Measurements from ENCODE around the gene GPX3. TPM values are rescaled to one million over a fixed set of nuclear protein-coding genes. Genes with fewer than 3 reads are reported as not detected.

The GPX3 gene
- total RNA-seq, 3 donors from 2014 or later, result 0.47 to 1.1 (median 1.0) TPM

DNA sequence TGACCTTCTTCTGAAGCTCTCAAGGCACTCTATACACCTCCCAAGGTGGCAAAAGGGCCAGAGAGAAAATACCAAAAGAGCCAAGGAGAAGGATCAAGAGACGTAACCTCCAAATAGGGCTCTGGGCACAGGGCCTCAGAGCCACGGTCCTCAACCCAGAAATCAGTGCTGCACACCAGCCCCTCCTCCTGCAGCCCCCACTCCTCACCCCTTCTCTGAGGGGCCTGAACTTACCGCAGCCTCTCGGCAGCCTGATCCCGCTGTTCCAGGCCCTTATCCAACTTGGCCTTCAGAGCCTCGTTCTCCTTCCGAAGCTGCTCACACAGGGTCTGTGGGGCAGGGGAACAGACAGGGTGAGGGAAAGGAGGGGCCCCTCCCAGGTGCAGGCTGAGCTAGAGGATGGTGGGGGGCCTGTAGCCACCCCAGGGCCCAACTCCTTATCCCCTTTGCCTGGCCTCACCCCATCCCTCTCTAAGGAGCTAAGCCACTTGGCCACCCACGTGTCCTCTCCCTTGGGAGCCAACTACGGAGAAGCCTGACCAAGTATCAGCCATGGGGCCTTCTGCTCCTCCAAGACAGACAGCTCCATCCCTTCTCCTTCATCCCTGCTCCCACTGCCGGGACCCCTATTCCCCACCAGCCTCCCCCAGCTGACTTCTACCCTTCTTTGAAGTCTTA lies 31.7 kb downstream of the GPX3 start:
- Mint-ChIP-seq H3K9me3 (no peaks in the 10 kb centered on the region), H3K4me3 (no peak overlapping the region), H3K36me3 (ENCODE audit: insufficient read depth) (peaks cover 46% of the 10 kb centered on the region), H3K27me3 (ENCODE audit: low read depth) (no peaks in the 10 kb centered on the region), H3K4me1 (ENCODE audit: low read depth) (peaks cover 3% of the 10 kb centered on the region)
- ATAC-seq, result peak in 1 of 2 donors; percentile 11
- no peak for DNase-seq

DNA sequence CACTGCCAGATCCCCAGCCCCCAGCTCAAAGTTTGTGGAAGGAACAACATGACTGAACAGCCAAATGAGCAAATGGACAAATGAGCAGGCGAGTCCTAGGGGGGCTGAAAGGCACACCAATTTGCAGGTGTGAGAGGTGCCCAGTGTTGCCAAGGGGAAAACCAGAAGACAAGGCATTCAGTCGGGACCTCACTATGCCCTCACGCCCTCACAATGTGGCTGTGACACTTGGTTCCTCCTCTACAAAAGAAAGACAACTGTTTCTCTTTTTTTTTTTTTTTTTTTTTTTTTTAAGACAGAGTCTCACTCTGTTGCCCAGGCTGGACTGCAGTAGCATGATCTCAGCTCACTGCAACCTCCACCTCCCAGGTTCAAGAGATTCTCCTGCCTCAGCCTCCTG lies 32.4 kb downstream of the GPX3 start:
- no peaks in the 10 kb centered on the region for H3K27me3 Mint-ChIP-seq (ENCODE audit: low read depth)
- no peaks in the 10 kb centered on the region for H3K9me3 Mint-ChIP-seq
- no peak for DNase-seq
- peaks cover 43% of the 10 kb centered on the region for H3K36me3 Mint-ChIP-seq (ENCODE audit: insufficient read depth)
- H3K4me3 Mint-ChIP-seq, result no peak overlapping the region
- ATAC-seq, result no peak
- peaks cover 3% of the 10 kb centered on the region for H3K4me1 Mint-ChIP-seq (ENCODE audit: low read depth)

GRCh38 chr5:151053796-151054462 lies 33.5 kb downstream of the GPX3 start:
- peaks cover 42% of the 10 kb centered on the region for H3K36me3 Mint-ChIP-seq (ENCODE audit: insufficient read depth)
- H3K4me1 Mint-ChIP-seq (ENCODE audit: low read depth), result peaks cover 4% of the 10 kb centered on the region
- DNase-seq (no peak), ATAC-seq (no peak)
- H3K9me3 Mint-ChIP-seq, result no peaks in the 10 kb centered on the region
- H3K27me3 Mint-ChIP-seq (ENCODE audit: low read depth), result no peaks in the 10 kb centered on the region
- H3K4me3 Mint-ChIP-seq, result no peak overlapping the region

DNA sequence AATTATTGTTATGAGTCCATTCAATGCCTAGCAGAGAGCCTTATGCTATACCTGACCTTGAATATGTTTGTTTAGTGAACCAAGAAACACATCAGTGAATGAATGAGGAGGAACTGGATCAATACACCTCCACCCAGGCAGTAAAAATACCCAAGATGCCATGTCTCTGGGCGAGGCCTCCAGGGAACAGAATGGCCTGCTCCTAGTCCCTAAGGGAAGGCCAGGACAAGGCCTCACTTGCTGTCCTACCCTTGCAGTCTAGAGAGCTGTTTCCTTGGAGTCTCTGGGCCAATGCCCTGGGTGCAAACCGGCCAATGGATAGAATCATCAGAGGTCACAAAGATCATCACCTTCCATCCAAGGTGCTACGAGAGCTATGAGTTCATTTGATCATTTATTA lies 34.3 kb downstream of the GPX3 start:
- Mint-ChIP-seq H3K9me3 (no peaks in the 10 kb centered on the region), H3K36me3 (ENCODE audit: insufficient read depth) (peaks cover 44% of the 10 kb centered on the region), H3K4me1 (ENCODE audit: low read depth) (peaks cover 12% of the 10 kb centered on the region), H3K4me3 (no peak overlapping the region), H3K27me3 (ENCODE audit: low read depth) (no peaks in the 10 kb centered on the region)
- DNase-seq (no peak), ATAC-seq (no peak)

- Mint-ChIP-seq H3K36me3 (ENCODE audit: insufficient read depth) (peaks cover 50% of the 10 kb centered on the region), H3K4me3 (no peak overlapping the region), H3K4me1 (ENCODE audit: low read depth) (peaks cover 18% of the 10 kb centered on the region), H3K9me3 (no peaks in the 10 kb centered on the region), H3K27me3 (ENCODE audit: low read depth) (no peaks in the 10 kb centered on the region)
- ATAC-seq (no peak), DNase-seq (no peak)
Measured at GRCh38 chr5:151055336-151055735, 34.9 kb downstream of the GPX3 start.

- no peaks in the 10 kb centered on the region for H3K27me3 Mint-ChIP-seq (ENCODE audit: low read depth)
- no peak overlapping the region for H3K4me3 Mint-ChIP-seq
- DNase-seq, result no peak
- ATAC-seq, result no peak
- H3K36me3 Mint-ChIP-seq (ENCODE audit: insufficient read depth), result peaks cover 53% of the 10 kb centered on the region
- H3K9me3 Mint-ChIP-seq, result no peaks in the 10 kb centered on the region
- H3K4me1 Mint-ChIP-seq (ENCODE audit: low read depth), result peaks cover 29% of the 10 kb centered on the region
Measured at GRCh38 chr5:151056379-151057325, 36.3 kb downstream of the GPX3 start.

- Mint-ChIP-seq H3K4me3 (no peak overlapping the region), H3K9me3 (no peaks in the 10 kb centered on the region), H3K36me3 (ENCODE audit: insufficient read depth) (peaks cover 57% of the 10 kb centered on the region), H3K4me1 (ENCODE audit: low read depth) (peaks cover 36% of the 10 kb centered on the region), H3K27me3 (ENCODE audit: low read depth) (no peaks in the 10 kb centered on the region)
- DNase-seq (no peak), ATAC-seq (no peak)
Measured at GRCh38 chr5:151058301-151058700, 37.9 kb downstream of the GPX3 start.

DNA sequence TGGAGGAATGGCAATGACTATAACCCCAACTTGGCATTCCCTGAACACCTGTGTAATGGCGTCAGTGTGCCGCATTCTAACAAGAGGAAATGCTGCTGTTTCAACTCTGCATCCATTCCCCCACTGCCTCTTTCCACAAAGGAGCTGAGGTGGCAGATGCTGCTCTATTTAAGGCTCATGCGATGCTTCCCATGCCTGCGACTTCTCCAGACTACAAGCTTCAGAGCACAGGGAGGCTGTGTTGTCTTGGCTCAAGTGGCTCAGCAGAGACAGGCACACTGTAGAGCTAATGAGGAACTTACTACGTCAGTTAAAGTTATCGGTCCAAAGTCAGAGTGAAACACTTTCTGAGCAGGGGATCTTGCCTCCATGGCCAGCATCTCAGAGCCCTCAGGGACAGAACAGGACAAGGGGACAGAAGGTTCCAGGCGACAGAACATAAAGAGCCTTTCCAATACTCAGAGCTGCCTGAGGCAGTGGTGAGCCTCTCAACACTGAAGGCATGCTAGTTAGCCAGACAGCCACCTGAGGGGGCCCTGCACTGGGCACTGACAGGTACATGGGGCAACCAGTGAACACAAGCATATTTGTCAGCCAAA lies 38.6 kb downstream of the GPX3 start:
- no peak for ATAC-seq
- no peaks in the 10 kb centered on the region for H3K27me3 Mint-ChIP-seq (ENCODE audit: low read depth)
- H3K36me3 Mint-ChIP-seq (ENCODE audit: insufficient read depth), result peaks cover 61% of the 10 kb centered on the region
- DNase-seq, result no peak
- H3K4me3 Mint-ChIP-seq, result no peak overlapping the region
- peaks cover 39% of the 10 kb centered on the region for H3K4me1 Mint-ChIP-seq (ENCODE audit: low read depth)
- H3K9me3 Mint-ChIP-seq, result no peaks in the 10 kb centered on the region

DNA sequence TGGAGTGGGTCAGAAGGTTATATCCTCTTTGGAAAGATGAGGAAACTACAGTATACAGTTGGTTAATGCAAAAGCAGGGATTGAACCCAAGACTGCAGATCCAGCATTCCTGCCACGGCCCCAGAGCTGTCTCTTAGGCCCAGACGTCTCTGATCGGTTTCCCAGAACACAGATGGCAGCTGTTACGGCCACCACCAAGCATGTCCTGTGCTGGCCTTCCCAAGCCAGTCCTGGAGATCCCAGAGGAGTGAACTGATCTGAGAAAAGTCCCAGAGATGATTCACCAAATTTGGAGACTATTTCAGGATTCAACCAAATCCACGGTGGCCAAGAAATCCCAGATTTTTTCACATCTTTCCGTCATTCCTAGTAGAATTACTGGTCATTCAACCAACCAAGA lies 40.4 kb downstream of the GPX3 start:
- DNase-seq (no peak), ATAC-seq (no peak)
- Mint-ChIP-seq H3K36me3 (ENCODE audit: insufficient read depth) (peaks cover 54% of the 10 kb centered on the region), H3K4me3 (no peak overlapping the region), H3K27me3 (ENCODE audit: low read depth) (no peaks in the 10 kb centered on the region), H3K9me3 (no peaks in the 10 kb centered on the region), H3K4me1 (ENCODE audit: low read depth) (peaks cover 49% of the 10 kb centered on the region)

GRCh38 chr5:151062405-151063141 lies 42.2 kb downstream of the GPX3 start:
- ATAC-seq (no peak), DNase-seq (no peak)
- Mint-ChIP-seq H3K4me3 (no peak overlapping the region), H3K27me3 (ENCODE audit: low read depth) (no peaks in the 10 kb centered on the region), H3K36me3 (ENCODE audit: insufficient read depth) (peaks cover 59% of the 10 kb centered on the region), H3K9me3 (no peaks in the 10 kb centered on the region), H3K4me1 (ENCODE audit: low read depth) (peaks cover 68% of the 10 kb centered on the region)

DNA sequence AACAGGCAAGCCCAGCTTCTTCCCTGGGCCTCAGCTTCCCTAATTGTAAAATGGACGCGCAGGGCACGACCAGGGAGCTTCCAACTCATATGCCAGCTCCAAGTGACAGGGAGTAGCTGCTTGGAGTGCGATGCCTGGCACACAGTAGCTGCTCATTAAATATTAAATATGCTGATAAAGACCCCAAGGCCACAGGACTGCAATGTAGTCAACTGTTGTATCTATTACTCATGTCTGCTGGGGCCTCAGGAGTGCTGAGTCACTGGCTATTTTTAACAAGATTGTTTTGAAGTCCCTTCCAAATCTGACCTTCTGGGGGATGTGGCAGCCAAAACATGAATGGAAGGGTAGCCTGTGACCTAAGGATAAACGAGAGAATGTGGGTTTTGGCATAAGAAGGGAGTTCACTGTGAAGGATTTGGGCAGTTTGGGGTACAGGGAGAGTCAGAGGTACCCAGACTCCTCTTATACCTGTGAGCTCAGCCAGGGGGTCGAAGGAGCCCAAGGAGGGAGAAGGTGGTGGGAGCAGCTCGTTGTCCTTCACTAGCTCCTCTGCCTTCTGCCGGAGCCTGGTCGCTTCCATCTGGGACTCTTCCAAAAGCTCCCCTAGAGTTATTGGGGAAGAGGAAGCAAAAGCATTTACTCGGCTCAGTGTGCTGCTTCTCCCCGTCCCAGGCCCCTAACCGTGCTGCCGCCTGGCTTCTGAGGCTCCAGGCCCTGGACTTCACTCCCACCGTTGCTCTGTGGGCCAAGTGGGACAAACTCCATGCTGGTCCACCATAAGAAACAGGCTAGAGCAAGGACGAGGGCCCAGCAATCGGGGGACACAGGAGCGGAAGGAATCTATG lies 43.0 kb downstream of the GPX3 start:
- peaks cover 60% of the 10 kb centered on the region for H3K36me3 Mint-ChIP-seq (ENCODE audit: insufficient read depth)
- H3K27me3 Mint-ChIP-seq (ENCODE audit: low read depth), result no peaks in the 10 kb centered on the region
- H3K4me1 Mint-ChIP-seq (ENCODE audit: low read depth), result peaks cover 76% of the 10 kb centered on the region
- ATAC-seq (no peak), DNase-seq (no peak)
- H3K4me3 Mint-ChIP-seq, result no peak overlapping the region
- H3K9me3 Mint-ChIP-seq, result no peaks in the 10 kb centered on the region

DNA sequence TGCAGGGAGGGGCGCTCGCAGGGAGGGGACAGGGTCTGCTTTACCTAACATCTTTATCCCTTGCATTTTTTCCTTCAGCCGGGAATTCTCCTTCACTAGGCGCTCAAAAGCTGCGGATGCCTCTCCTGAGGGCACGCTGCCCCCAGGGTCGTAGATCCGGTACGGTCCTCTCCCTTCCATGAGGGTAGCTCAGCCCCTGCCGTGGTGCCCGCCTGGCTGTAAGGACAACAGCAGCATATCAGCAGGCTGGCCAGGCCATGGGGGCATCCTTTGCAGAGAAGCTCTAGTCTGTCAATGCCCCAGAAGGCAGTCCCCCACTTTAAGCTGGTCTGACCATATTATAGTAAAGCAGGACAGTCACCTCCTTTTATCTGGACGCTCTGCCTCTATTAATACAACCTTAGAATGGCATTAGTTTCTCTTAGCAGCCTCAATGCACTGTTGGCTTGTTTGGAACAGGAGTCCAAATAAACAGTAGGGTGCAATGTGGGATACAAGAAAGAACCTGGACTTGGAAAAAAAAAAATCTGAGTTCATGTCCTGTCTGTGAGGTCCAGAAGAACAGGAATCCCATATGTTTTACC lies 44.6 kb downstream of the GPX3 start:
- H3K4me1 Mint-ChIP-seq (ENCODE audit: low read depth), result peaks cover 80% of the 10 kb centered on the region
- H3K36me3 Mint-ChIP-seq (ENCODE audit: insufficient read depth), result peaks cover 50% of the 10 kb centered on the region
- no peaks in the 10 kb centered on the region for H3K27me3 Mint-ChIP-seq (ENCODE audit: low read depth)
- no peaks in the 10 kb centered on the region for H3K9me3 Mint-ChIP-seq
- ATAC-seq (no peak), DNase-seq (no peak)
- peak overlapping the region; percentile 4 for H3K4me3 Mint-ChIP-seq

DNA sequence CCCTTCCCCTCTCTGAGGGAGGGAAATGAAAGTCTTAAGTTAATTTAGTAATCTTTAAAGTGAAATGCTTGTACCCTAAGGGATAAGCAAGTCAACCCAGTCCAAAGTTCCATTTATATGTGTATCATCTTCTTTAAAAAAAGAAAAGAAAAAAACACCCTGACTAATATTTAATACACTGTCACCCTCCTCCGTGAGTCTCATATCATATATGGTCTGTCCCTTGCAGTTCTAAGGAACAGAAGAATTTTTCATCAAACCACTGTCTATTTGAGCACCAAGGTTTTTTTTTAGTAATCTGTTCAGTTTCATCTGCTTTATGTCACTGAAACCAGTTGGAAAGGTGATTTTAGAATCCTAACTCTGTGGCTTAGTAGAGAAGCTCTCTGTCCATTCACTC lies 45.2 kb downstream of the GPX3 start:
- Mint-ChIP-seq H3K36me3 (ENCODE audit: insufficient read depth) (peaks cover 45% of the 10 kb centered on the region), H3K4me1 (ENCODE audit: low read depth) (peaks cover 80% of the 10 kb centered on the region), H3K9me3 (no peaks in the 10 kb centered on the region), H3K4me3 (peak overlapping the region; percentile 9), H3K27me3 (ENCODE audit: low read depth) (no peaks in the 10 kb centered on the region)
- peak; percentile 29 to 44 for ATAC-seq
- DNase-seq, result no peak
